CD4-positive, alpha-beta T cell treated with Interleukin-4 for 4 hours (primary cell): Measurements from ENCODE around the gene ZNF880.
"Not testable (repeated sequence)": the region's sequence is repeated elsewhere in the genome, so short reads cannot be mapped to it uniquely, and the experiment has no call there.

Experiments
- DNase-seq: peaks from one replicate; pipeline ENCODE4 v3.0.0-alpha.2; 2020

The ZNF880 gene

GRCh38 chr19:52369559-52370340 lies at the start of gene ZNF880:
Gene ZNF880, plus strand, starts transcription at chr19:52369923. Its CDS starts 43 bp downstream, at chr19:52369966.
- peak; percentile 86 for DNase-seq

DNA sequence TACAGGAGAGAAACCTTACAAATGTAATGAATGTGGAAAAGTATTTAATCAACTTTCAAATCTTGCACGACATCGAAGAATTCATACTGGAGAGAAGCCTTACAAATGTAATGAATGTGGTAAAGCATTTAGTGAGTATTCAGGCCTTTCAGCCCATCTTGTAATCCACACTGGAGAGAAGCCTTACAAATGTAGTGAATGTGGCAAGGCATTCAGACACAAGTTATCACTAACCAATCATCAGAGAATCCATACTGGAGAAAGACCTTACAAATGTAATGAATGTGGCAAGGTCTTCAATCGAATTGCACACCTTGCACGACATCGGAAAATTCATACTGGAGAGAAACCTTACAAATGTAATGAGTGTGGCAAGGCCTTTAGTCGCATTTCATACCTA lies 47.3 kb upstream of the ZNF880 start:
- no peak for DNase-seq

- no peak for DNase-seq
Observed at GRCh38 chr19:52331757-52332156, 38.0 kb upstream of the ZNF880 start.

DNA sequence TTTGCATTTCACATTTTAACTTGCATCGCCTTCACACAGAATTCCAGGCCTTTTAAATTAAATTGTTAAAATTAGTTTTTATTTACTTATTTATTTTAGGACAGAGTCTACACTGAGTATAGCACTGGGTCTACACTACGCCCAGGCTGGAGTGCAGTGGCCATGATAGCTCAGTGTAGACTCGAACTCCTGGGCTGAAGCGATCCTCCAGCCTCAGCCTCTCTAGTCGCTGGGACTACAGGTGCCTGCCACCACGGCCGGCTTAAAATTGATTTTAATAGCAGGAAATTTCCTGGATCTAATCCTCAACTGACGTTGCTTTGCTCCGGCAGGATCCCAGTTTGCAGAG lies 34.0 kb upstream of the ZNF880 start:
- DNase-seq = no peak

DNA sequence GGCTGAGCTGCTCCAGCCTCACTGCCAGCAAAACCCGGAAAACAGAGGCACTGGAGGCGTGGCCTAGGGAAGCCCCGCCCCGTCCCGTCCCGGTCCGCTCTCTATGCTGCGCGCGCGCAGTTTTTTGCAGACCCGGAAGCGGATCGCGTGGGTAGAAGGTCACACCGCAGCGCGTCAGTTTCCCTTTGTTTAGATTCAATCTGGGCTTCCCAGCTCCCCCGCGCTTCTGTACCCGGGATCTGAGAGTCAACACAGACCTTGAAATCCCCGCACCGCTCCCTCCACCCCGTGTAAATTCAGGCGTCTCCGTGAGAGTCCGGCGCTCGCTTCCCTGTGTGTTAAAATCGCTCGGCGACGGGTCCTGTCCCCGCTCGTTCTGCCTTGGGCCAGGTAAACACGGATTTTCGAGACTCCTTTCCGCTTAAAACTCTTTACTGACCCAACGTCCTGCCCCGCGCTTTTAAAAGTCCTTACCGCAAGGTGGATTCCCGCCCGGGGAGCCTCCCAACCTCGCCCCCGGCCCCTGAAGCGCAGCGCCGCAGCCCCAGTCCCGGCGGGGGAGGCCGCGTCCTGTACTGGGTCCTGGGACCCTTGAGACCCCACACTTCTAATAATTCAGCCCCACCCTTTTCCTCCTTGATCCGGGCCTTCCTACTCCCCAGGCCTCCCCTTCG lies 33.5 kb upstream of the ZNF880 start, which contains the start of gene ZNF610:
ZNF610 (plus strand) TSS at position 127 of the 674 bp plus-strand sequence. CDS start 12,930 bp downstream, outside the sequence.
- peak; percentile 79 for DNase-seq

GRCh38 chr19:52336791-52337381 lies 32.8 kb upstream of the ZNF880 start:
- DNase-seq = no peak

DNA sequence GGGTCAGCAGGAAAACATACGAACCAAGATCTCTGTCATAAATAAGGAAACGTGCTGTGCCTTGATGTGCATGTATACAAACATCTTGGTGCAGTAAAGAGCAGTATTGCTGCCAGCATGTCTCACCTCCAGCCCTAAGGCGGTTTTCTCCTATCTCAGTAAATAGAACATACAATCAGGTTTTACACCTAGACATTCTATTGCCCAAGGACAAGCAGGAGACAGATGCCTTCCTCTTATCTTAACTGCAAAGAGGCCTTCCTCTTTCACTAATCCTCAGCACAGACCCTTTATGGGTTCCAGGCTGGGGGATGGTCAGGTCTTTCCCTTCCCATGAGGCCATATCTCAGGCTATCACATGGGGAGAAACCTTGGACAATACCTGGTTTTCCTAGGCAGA lies 30.7 kb upstream of the ZNF880 start:
- DNase-seq = not testable (repeated sequence)

- peak; percentile 52 for DNase-seq
Observed at GRCh38 chr19:52343548-52343947, 26.2 kb upstream of the ZNF880 start.

GRCh38 chr19:52345162-52345561 lies 24.6 kb upstream of the ZNF880 start:
- DNase-seq = no peak

DNA sequence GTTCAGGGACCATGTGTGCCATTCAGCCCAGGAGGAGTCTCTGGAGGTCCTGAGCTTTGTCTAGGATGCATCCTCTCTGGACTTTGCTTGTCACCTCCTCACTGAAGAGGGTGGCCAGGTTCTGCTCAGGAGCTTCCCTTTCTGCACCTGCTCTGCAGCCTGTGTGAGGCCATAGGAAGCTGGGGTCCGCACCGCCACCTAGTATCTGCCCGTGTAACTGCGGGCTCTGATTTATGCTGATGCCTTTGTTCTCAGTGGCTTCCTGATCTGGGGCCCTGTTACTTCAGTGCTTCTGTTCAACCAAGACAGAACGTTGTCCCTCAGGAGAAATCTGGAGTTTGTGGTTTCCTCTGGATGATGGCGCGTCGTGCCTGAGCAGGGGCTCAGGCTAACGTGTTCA lies 18.2 kb upstream of the ZNF880 start:
- no peak for DNase-seq

- no peak for DNase-seq
Observed at GRCh38 chr19:52366414-52366824, 3.3 kb upstream of the ZNF880 start.

GRCh38 chr19:52370341-52370710 lies 603 bp downstream of the ZNF880 start:
- DNase-seq = no peak

- DNase-seq = no peak
Observed at GRCh38 chr19:52391135-52391534, 21.4 kb downstream of the ZNF880 start.

DNA sequence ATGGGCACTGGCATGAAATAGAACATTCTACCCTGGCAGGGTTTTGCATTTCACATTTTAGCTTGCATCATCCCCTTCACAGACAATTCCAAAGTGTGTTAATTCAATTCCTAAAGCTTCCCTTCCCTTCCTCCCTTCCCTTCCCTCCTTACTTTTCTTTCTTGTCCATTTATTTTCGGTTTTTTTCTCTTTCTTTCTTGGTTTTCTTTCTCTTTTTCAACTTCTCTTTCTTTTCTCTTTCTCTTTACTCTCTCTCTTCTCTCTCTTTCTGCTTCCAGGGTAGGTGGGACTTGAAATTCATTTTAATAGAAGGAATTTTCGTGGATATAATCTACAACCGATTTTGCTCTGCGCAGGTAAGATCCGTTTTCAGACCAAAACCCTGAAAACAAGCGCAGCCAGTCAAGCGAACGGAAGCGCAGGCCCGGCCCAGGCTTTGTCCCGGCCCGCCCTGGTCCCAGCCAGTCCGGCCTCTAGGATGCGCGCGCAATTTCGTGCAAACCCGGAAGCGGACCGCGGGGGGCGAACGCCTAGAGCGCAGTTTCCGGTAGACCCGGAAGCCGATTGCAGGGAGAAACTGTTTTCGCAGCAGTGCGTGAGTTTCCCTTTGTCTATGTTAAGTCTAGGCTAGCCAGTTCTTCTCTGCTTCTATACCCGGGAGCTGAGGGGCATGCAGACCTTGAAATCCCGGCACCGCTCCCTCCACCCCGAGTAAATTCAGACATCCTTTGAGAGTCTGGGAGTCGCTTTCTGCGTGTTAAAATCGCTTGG lies 27.8 kb downstream of the ZNF880 start, which contains the start of gene ZNF528:
ZNF528 (plus strand) TSS at position 540 of the 771 bp plus-strand sequence. CDS start 4,165 bp downstream, outside the sequence.
- peak; percentile 92 for DNase-seq

DNA sequence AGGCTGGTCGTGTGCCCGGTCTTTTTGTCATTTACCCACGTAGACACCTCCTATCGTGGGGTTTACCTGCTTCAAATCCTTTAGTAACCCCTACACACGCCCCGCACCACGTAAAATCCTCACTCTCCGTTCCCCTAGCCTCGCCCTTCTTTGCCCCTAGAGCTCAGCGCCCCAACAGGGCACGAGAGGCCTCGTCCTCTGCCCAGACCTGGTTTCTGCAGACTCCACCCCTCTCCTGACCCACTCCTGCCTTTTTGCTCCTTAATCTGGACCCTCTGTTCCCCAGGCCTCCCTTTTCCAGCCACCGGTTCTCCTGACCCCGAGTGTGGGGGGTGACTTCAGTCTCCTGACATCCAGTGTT lies 28.3 kb downstream of the ZNF880 start:
- DNase-seq = no peak

- DNase-seq = no peak
Observed at GRCh38 chr19:52410276-52410675, 40.6 kb downstream of the ZNF880 start.

- no peak for DNase-seq
Observed at GRCh38 chr19:52415711-52416110, 46.0 kb downstream of the ZNF880 start.

DNA sequence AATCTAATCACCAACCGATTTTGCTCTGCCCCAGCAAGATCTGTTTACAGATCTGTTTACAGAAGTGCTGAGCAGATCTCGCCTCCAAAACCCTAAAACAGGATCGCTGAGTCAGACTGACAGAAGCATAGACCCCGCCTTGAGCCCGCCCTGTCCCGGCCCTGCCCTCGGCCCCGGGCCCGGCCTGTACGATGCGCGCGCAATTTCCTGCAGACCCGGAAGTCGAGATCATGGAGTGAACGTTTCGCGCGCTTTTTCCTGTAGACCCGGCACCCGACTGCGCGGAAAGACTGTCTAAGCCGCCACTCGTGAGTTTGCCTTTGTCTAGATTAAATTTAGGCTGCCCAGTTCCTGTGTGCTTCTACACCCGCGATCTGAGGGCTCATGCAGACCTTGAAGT lies 59.2 kb downstream of the ZNF880 start, which contains the start of gene ZNF534:
ZNF534 (plus strand) TSS at position 212 of the 400 bp plus-strand sequence. CDS start 2,327 bp downstream, outside the sequence.
- no peak for DNase-seq
